Astrocyte of the cerebellum (primary cell): ENCODE results near the gene CEP44.
A peak's percentile ranks its signal among the peaks of the same experiment; 100 is the strongest.

Experiments used
- DNase-seq: peaks from one replicate; pipeline ENCODE4 v3.0.0-alpha.2; 2011; ENCODE audit warnings: low read depth
- H3K4me3 ChIP-seq: 2 replicates; pipeline ENCODE4 v1.5.1; 2011; ENCODE audit warnings: mild to moderate bottlenecking, low read depth, low read length, moderate library complexity
- in situ Hi-C: cut with HindIII; loops from 2 replicates; pipeline ENCODE4 v1.10.0; 2017; ENCODE audit warnings: low sequenced_read_pairs
- TF ChIP-seq, protein P1 (sequence below): IDR thresholded peaks from 2 replicates; pipeline ENCODE4 v1.5.1; 2012; ENCODE audit warnings: low read length, low read depth, moderate library complexity, mild to moderate bottlenecking; ENCODE audit errors: missing control alignments

CEP44 gene

DNA sequence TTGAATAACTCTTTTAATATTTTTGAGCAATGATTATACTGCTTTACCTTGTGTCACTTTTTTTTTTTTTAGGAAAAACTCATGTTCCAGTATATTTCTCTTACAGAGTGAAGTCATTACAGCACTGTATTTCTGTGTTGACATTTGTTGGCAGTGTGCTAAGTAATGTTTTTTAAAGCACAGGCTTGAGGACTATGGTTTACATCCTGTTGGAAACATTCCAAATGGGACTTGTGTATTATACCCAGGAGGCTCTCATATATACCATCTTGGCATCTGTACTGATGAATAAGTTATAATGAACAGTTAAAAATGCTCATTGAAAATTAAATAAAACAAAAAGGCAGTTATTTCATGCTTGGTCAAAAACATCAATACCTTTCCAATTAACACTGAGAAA lies 33.8 kb downstream of the CEP44 start:
- H3K4me3 ChIP-seq, result no peak overlapping the region
- TF ChIP-seq, protein P1, sequence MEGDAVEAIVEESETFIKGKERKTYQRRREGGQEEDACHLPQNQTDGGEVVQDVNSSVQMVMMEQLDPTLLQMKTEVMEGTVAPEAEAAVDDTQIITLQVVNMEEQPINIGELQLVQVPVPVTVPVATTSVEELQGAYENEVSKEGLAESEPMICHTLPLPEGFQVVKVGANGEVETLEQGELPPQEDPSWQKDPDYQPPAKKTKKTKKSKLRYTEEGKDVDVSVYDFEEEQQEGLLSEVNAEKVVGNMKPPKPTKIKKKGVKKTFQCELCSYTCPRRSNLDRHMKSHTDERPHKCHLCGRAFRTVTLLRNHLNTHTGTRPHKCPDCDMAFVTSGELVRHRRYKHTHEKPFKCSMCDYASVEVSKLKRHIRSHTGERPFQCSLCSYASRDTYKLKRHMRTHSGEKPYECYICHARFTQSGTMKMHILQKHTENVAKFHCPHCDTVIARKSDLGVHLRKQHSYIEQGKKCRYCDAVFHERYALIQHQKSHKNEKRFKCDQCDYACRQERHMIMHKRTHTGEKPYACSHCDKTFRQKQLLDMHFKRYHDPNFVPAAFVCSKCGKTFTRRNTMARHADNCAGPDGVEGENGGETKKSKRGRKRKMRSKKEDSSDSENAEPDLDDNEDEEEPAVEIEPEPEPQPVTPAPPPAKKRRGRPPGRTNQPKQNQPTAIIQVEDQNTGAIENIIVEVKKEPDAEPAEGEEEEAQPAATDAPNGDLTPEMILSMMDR, result no peak
- in situ Hi-C loops, result no loop called here
- no peak for DNase-seq

DNA sequence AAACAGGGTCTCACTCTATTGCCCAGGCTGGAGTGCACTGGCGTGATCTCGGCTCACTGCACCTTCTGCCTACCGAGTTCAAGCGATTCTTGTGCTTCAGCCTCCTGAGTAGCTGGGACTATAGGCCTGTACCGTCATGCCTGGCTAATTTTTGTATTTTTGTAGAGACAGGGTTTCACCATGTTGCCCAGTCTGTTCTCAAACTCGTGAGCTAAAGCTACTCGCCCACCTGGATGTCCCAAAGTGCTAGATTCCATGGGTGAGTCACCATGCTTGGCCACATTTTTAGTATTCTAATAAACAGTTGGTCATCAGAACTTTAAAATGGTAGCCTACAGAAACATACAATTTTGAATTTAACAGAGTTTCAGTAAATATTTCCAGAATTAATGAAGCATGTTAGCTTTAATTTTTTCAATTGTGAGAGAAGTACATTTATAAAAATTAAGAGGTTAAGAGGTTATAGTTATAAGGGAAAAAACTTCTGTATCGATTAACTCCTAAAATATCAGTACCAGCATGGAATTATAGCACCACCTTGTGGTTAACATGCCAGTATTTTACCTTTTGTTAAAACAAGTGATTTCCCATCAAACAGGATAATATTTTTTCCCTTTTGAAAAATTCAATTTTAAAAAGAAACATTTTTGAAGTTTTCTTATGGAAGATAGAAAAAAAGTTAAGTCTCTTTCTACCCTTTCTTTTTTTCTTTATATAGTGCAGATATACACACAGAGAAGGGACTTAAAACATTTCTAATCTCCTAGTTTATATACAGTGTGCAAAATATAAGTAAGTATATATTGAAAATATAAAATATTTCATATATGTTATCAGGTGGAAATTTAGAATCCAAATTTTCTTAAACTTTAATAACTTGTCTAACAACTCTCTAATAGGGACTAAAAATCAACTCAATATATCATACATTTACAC lies 35.4 kb downstream of the CEP44 start:
- DNase-seq, result no peak
- no peak overlapping the region for H3K4me3 ChIP-seq
- TF ChIP-seq, protein P1, result peak; percentile 39
- in situ Hi-C loops, result no loop called here

DNA sequence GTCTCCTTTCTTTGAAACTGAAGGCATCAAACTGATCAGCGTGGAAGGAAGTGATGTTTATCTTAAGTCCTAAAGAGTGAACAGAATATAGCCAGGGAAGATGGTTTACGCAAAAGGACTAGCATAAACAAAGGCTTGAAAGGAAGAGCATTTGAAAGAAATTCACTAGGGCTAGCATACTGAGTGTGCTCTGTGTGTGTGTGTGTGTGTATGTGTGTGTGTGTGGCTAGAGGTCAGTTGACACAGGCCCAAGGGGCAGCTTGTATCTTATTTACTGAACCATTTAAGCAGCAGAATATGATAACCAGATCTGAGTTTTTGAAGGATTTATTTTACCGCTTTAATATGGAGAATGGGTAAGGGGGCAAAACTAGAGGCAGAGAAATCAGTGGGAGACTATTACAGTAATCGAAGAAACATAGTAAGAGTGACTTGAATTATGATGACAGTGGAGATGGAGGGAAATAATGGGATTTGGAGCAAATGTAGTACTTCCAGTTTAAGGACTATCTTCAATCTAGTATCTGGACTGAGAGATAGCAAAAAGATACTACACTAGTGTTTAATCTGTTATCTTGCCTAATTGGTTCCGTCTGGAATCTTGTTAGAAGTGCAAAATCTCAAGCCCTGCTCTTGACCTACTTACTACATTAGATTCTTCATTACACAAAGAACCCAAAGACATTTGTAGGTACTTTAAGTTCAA lies 36.9 kb downstream of the CEP44 start:
- DNase-seq, result no peak
- in situ Hi-C loops, result no loop called here
- no peak overlapping the region for H3K4me3 ChIP-seq
- TF ChIP-seq, protein P1, result no peak

DNA sequence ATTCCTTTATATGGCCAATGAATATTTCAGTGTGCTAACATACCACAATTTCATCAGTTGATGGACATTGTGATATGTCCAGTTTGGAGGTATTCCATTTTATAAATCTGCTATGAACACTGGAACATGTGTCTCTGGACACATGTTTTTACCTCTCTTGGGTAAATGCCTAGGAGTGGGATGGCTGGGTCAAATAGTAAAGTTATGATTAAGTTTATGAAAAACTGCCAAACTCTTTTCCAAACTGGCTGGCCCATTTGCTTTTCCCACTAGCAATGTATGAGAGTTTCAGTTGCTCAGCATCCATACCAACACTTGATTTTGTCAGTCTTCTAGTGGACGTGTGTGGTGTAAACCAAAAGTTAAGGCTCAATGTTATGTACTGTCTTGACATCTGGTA lies 40.5 kb downstream of the CEP44 start:
- in situ Hi-C loops, result no loop called here
- H3K4me3 ChIP-seq, result no peak overlapping the region
- no peak for DNase-seq
- TF ChIP-seq, protein P1, result no peak

DNA sequence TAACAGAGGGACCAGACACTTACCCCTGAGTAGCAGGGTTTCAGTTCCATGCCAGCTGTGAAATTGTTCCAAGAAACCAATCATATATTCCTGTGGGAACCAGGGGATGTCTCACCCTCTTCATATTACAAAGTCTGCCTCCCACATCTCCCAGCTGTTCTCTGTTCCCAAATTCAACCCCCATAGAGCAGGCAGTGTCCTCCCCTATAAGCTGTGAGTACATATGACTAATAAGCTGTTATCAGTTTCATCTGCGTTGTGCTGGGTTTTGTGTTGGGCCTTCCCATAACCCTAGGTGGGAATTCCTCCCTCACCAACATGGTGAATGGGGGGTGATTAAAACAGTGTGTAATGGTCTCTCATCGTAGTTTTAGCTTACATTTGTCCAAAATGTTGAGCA lies 41.0 kb downstream of the CEP44 start:
- TF ChIP-seq, protein P1, result no peak
- H3K4me3 ChIP-seq, result no peak overlapping the region
- in situ Hi-C loops, result no loop called here
- DNase-seq, result no peak

DNA sequence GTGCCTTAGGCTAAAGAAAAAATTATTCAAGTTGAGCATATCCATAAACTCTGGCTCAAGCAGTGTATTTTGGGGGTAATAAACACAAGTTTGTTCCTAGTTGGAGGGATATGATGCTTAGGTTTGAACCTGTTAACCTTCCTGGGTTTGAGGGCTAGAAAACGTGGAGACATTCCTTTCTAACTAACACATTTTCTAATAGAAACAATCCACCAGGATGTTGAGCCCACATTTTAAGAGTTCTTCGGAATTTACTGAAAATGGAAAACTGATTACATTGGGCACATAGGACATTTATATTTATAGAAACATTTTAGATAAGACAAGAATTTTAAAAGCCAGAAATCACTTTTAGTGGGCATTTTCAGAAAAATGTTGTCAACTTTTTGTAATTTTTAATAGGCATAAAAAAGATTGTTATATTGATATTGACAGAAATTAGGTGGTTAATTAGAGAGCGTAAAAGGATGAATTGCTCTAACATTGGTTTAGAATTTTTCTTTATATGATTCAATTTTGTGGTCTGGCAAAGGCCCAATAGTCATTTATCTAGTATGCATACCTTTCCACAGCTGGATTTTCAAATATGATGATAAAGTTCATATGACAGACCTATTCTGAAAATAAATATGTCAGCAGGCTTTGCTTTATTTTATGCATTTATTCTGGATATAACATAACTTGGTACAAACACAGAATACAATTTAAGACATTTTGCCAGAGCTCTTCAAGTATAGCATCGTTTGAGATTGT lies 49.2 kb downstream of the CEP44 start:
- in situ Hi-C loops, result no loop called here
- DNase-seq, result no peak
- H3K4me3 ChIP-seq, result no peak overlapping the region
- TF ChIP-seq, protein P1, result no peak
